GM12865 (cell line): Measurements from ENCODE around the gene POM121L2.
A peak's percentile ranks its signal among the peaks of the same experiment; 100 is the strongest.

Experiments used
- DNase-seq: peaks from one replicate; pipeline ENCODE4 v3.0.0; 2010; ENCODE audit warnings: low read depth
- H3K4me3 ChIP-seq: 2 replicates; pipeline ENCODE4 v1.5.1; 2011; ENCODE audit warnings: mild to moderate bottlenecking, low read depth, low read length, control low read depth
- CTCF ChIP-seq: IDR thresholded peaks from 2 replicates; pipeline ENCODE4 v1.5.1; 2011; ENCODE audit warnings: low read length, control low read depth, low read depth, inconsistent platforms; ENCODE audit not compliant: insufficient read depth; ENCODE audit errors: missing control alignments

Gene POM121L2

GRCh38 chr6:27294409-27294808, 17.7 kb downstream of the POM121L2 start:
- DNase-seq = no peak
- TF ChIP-seq CTCF = no peak
- no peak overlapping the region for H3K4me3 ChIP-seq

GRCh38 chr6:27293436-27294098, 18.5 kb downstream of the POM121L2 start:
- DNase-seq = peak; percentile 53
- H3K4me3 ChIP-seq = no peak overlapping the region
- no peak for TF ChIP-seq CTCF

GRCh38 chr6:27290850-27291208, 21.2 kb downstream of the POM121L2 start:
- DNase-seq = no peak
- TF ChIP-seq CTCF = no peak
- H3K4me3 ChIP-seq = no peak overlapping the region

- no peak overlapping the region for H3K4me3 ChIP-seq
- no peak for TF ChIP-seq CTCF
- DNase-seq = no peak
Measured at GRCh38 chr6:27290065-27290849, 21.8 kb downstream of the POM121L2 start.

GRCh38 chr6:27288136-27289044, 23.7 kb downstream of the POM121L2 start:
- TF ChIP-seq CTCF = no peak
- DNase-seq = peak; percentile 50
- H3K4me3 ChIP-seq = peak overlapping the region; percentile 57

GRCh38 chr6:27287751-27288135, 24.3 kb downstream of the POM121L2 start:
- DNase-seq = no peak
- no peak for TF ChIP-seq CTCF
- H3K4me3 ChIP-seq = peak overlapping the region; percentile 57
